K562 (cell line): ENCODE results near the gene CHTF8. TPM values are rescaled to one million over a fixed set of nuclear protein-coding genes. Genes with fewer than 3 reads are reported as not detected.
A peak's percentile ranks its signal among the peaks of the same experiment; 100 is the strongest.

ENCODE experiments used
- ATAC-seq: fragments of 200-7000 bp; cut with Tn5 transposase; 3 replicates; pipeline ENCODE4 v1.9.1; 2020; ENCODE audit warnings: moderate library complexity
- BruUV-seq: library from RNA; stranded (reverse); fragments of 400-500 nt; replicated peaks from 2 replicates; lab custom pipeline; 2021; lab: Mats Ljungman, UMichigan
- CTCF ChIA-PET: fragments of 300-600 bp; formaldehyde crosslinking; extraction: SDS; loops from one replicate; lab custom pipeline; 2021; ENCODE audit warnings: low intra/inter-chr PET ratio; lab: Yijun Ruan, JAX
- POLR2A ChIA-PET: fragments of 300-600, 350-650 bp; sonication (Branson Sonifier 250); formaldehyde crosslinking; extraction: SDS; loops from one replicate; lab custom pipeline; 2021; ENCODE audit warnings: antibody characterized with exemption, inconsistent platforms; lab: Yijun Ruan, JAX
- DNase-seq, 4 experiments: peaks; one replicate each; pipeline versions ENCODE4 v3.0.0 to v3.0.0-alpha.2; 2011 to 2018; ENCODE audit warnings: low spot score in 3 of 4, mixed read lengths in 3 of 4; ENCODE audit errors: extremely low read depth in 1 of 4
- FAIRE-seq: peaks from 2 replicates; lab custom pipeline; 2011; peaks lifted over from hg19 to GRCh38; lab: Jason Lieb, UNC
- H2AFZ ChIP-seq: 2 replicates; pipeline ENCODE4 v1.6.0; 2011; ENCODE audit warnings: low read depth, low read length, control low read depth, inconsistent platforms
- H3K27ac ChIP-seq: fragments of 200-600 bp; 3 replicates; pipeline ENCODE4 v1.8.0; 2011; ENCODE audit warnings: low read depth, mild to moderate bottlenecking, control low read depth, inconsistent platforms, low read length, moderate library complexity, mixed read lengths; ENCODE audit errors: extremely low read depth
- H3K27me3 ChIP-seq, 2 experiments: fragments of 300-600 bp in 1 of 2; 2 replicates in 1 of 2; 3 replicates in 1 of 2; pipeline versions ENCODE4 v1.6.0 to v1.8.0; 2011; ENCODE audit warnings: inconsistent platforms in 2 of 2, low read length in 2 of 2, mild to moderate bottlenecking in 1 of 2, mixed read lengths in 1 of 2, moderate library complexity in 1 of 2; ENCODE audit not compliant: control insufficient read depth in 2 of 2, insufficient read depth in 2 of 2
- H3K36me3 ChIP-seq: fragments of 300-600 bp; 3 replicates; pipeline ENCODE4 v1.8.0; 2011; ENCODE audit warnings: mild to moderate bottlenecking, low read length, inconsistent platforms; ENCODE audit not compliant: control insufficient read depth, insufficient read depth
- H3K4me1 ChIP-seq, 2 experiments: fragments of 200-600 bp in 1 of 2; replicated peaks in 1 of 2; 2 replicates in 1 of 2; 3 replicates in 1 of 2; pipeline versions ENCODE4 v1.5.1 to v1.8.0; 2011; ENCODE audit warnings: inconsistent platforms in 2 of 2, low read length in 2 of 2, mild to moderate bottlenecking in 1 of 2, mixed read lengths in 1 of 2, moderate library complexity in 1 of 2; ENCODE audit not compliant: control insufficient read depth in 2 of 2, insufficient read depth in 2 of 2
- H3K4me2 ChIP-seq: 2 replicates; pipeline ENCODE4 v1.6.1; 2011; ENCODE audit warnings: low read length, control low read depth, inconsistent platforms, mixed read lengths; ENCODE audit not compliant: insufficient read depth
- H3K4me3 ChIP-seq: fragments of 200-600 bp; sonication (generic), shearing (Covaris generic); 2 replicates; pipeline ENCODE4 v1.5.1; 2016; ENCODE audit warnings: control low read depth, inconsistent platforms
- H3K79me2 ChIP-seq: fragments of 200-600 bp; 3 replicates; pipeline ENCODE4 v1.8.0; 2011; ENCODE audit warnings: low read length, inconsistent platforms; ENCODE audit not compliant: control insufficient read depth, insufficient read depth
- H3K9ac ChIP-seq, 2 experiments: 2 replicates each; pipeline versions ENCODE4 v1.6.0 to v1.6.1; 2011; ENCODE audit warnings: low read depth in 2 of 2, low read length in 2 of 2, control low read depth in 1 of 2, inconsistent platforms in 1 of 2, mild to moderate bottlenecking in 1 of 2, mixed read lengths in 1 of 2; ENCODE audit not compliant: insufficient read depth in 1 of 2
- H3K9me1 ChIP-seq: one replicate; pipeline ENCODE4 v1.6.0; 2011; ENCODE audit warnings: inconsistent platforms, mild to moderate bottlenecking, low read length, moderate library complexity; ENCODE audit not compliant: control insufficient read depth, insufficient read depth
- H3K9me3 ChIP-seq: replicated peaks from 2 replicates; pipeline ENCODE4 v1.5.1; 2011; ENCODE audit warnings: low read depth, low read length, inconsistent platforms; ENCODE audit not compliant: control insufficient read depth, insufficient read depth
- H4K20me1 ChIP-seq: replicated peaks from 2 replicates; pipeline ENCODE4 v1.6.1; 2011; ENCODE audit warnings: low read length, inconsistent platforms, mixed read lengths; ENCODE audit not compliant: control insufficient read depth, insufficient read depth
- BCLAF1 ChIP-seq, 2 experiments: fragments of 450-650 bp in 1 of 2; IDR thresholded peaks; 2 replicates each; pipeline ENCODE4 v1.6.1; 2011 to 2017; ENCODE audit warnings: low read depth in 2 of 2, antibody characterized with exemption in 1 of 2, borderline replicate concordance in 1 of 2, low read length in 1 of 2, mild to moderate bottlenecking in 1 of 2, mixed read lengths in 1 of 2; ENCODE audit not compliant: control insufficient read depth in 1 of 2
- BCOR ChIP-seq: fragments of 450-650 bp; IDR thresholded peaks from 2 replicates; pipeline ENCODE4 v1.6.1; 2016
- E2F5 ChIP-seq: sonication (generic); formaldehyde crosslinking; IDR thresholded peaks from 2 replicates; pipeline ENCODE4 v1.8.0; 2022; ENCODE audit warnings: mild to moderate bottlenecking, missing genetic modification reagents
- E2F8 ChIP-seq: fragments of 450-650 bp; IDR thresholded peaks from 2 replicates; pipeline ENCODE4 v1.7.1; 2018; ENCODE audit warnings: mild to moderate bottlenecking, low read depth; ENCODE audit not compliant: partially characterized antibody
- HDGF ChIP-seq: fragments of 450-650 bp; IDR thresholded peaks from 2 replicates; pipeline ENCODE4 v1.6.1; 2016
- MEF2A ChIP-seq: IDR thresholded peaks from 2 replicates; pipeline ENCODE4 v1.6.1; 2011; ENCODE audit warnings: low read depth, mild to moderate bottlenecking, low read length, moderate library complexity; ENCODE audit not compliant: control insufficient read depth
- PML ChIP-seq: IDR thresholded peaks from 2 replicates; pipeline ENCODE4 v1.6.1; 2012; ENCODE audit warnings: low read length, inconsistent platforms
- PRPF4 ChIP-seq: fragments of 200-400 bp; formaldehyde crosslinking; IDR thresholded peaks from one replicate; pipeline ENCODE4 v1.6.1; 2017; ENCODE audit warnings: low read length, low read depth, mild to moderate bottlenecking; ENCODE audit not compliant: insufficient read depth, poor library complexity, severe bottlenecking
- RBM39 ChIP-seq: fragments of 200-400 bp; formaldehyde crosslinking; optimal IDR thresholded peaks from 2 replicates; pipeline ENCODE3; 2018; ENCODE audit warnings: low read depth, low read length
- TAF9B ChIP-seq: fragments of 450-650 bp; IDR thresholded peaks from 2 replicates; pipeline ENCODE4 v1.6.1; 2018; ENCODE audit warnings: mild to moderate bottlenecking; ENCODE audit not compliant: partially characterized antibody
- TOE1 ChIP-seq, 2 experiments: fragments of 450-650 bp in 1 of 2; sonication (generic) in 1 of 2; formaldehyde crosslinking in 1 of 2; IDR thresholded peaks; 2 replicates each; pipeline versions ENCODE4 v1.7.1 to v1.8.0; 2016 to 2022; ENCODE audit warnings: borderline replicate concordance in 2 of 2, mild to moderate bottlenecking in 2 of 2, antibody characterized with exemption in 1 of 2, inconsistent platforms in 1 of 2, low read depth in 1 of 2, missing genetic modification reagents in 1 of 2, moderate library complexity in 1 of 2
- ZNF282 ChIP-seq: sonication (generic); formaldehyde crosslinking; IDR thresholded peaks from 2 replicates; pipeline ENCODE4 v1.8.1; 2023; ENCODE audit warnings: missing genetic modification reagents
- ZNF57 ChIP-seq: fragments of 450-650 bp; formaldehyde crosslinking; IDR thresholded peaks from 2 replicates; pipeline ENCODE4 v1.4.0; 2020; ENCODE audit warnings: mild to moderate bottlenecking, moderate library complexity
- ZNF830 ChIP-seq: fragments of 250-450 bp; sonication (Bioruptor Pico); IDR thresholded peaks from 2 replicates; pipeline ENCODE4 v1.5.0; 2021; ENCODE audit warnings: mild to moderate bottlenecking
- WGBS: fragments of 100-300 bp; shearing (Covaris generic); methylation state at CpG from one replicate; pipeline ENCODE4 v1.1.6; 2016; ENCODE audit warnings: low coverage, mixed read lengths; ENCODE audit not compliant: insufficient coverage; ENCODE audit errors: missing lambda C conversion rate; 5-methylcytosine and 5-hydroxymethylcytosine counted together
- in situ Hi-C: fragments of 300-500 bp; cut with MboI; formaldehyde crosslinking; loops from 4 replicates; pipeline ENCODE4 v1.15.0; 2018; ENCODE audit warnings: inconsistent platforms, mixed read lengths
- intact Hi-C: fragments of 100-400 bp; cut with micrococcal nuclease; formaldehyde crosslinking; loops from 2 replicates; pipeline ENCODE4 v1.14.2; 2022
- polyA plus RNA-seq, 8 experiments: library from polyadenylated mRNA; depleted of rRNA in 4 of 8; stranded (reverse) in 5 of 8; unstranded in 3 of 8; fragments of >200 nt; fragmentation: Nextera tagmentation in 2 of 8; fragmentation: Illumina TruSeq in 1 of 8; extraction: Ambion mirVana in 2 of 8; extraction: Trizol in 1 of 8; gene quantifications; 2 replicates each; pipeline versions ENCODE4 v1.2.1 to v1.2.3, GENCODE V29; 2011 to 2014; ENCODE audit warnings: inconsistent platforms in 1 of 8, missing spikeins in 1 of 8
- total RNA-seq, 7 experiments: library from RNA; depleted of rRNA in 6 of 7; stranded (reverse); fragments of >200 nt in 6 of 7; fragmentation: Illumina TruSeq in 2 of 7; extraction: Trizol in 2 of 7; gene quantifications; 2 replicates each; pipeline versions ENCODE4 v1.2.1 to v1.2.3, GENCODE V29; 2011 to 2021; ENCODE audit warnings: low replicate concordance in 1 of 7

Gene CHTF8
- total and polyA plus RNA-seq, 9 of the 15 experiments (the other 6 are each of a cell fraction or from before 2014, with no cell fraction given): 20.2 to 199 (median 108) TPM

GRCh38 chr16:69131839-69132423 lies 457 bp downstream of the CHTF8 start:
- Histone ChIP-seq H4K20me1 (no peaks in the 10 kb centered on the region; the same call in 1 of the 2 replicates), H3K9ac (peak overlapping the region; percentile 99), H2AFZ (peak overlapping the region; percentile 61), H3K4me3 (peak overlapping the region; percentile 84), H3K4me1 (peaks cover 9 to 17% of the 10 kb centered on the region in 2 experiments; a peak in 3 of 5 replicates), H3K36me3 (peaks cover 67% of the 10 kb centered on the region), H3K9me3 (no peaks in the 10 kb centered on the region), H3K79me2 (peaks cover 93% of the 10 kb centered on the region), H3K27ac (peak overlapping the region; percentile 94), H3K27me3 (no peaks in the 10 kb centered on the region), H3K9me1 (no peaks in the 10 kb centered on the region), H3K4me2 (peak overlapping the region; percentile 94)
- intact Hi-C loops (no loop called here), in situ Hi-C loops (no loop called here)
- CTCF ChIA-PET: interaction anchor here (1.0 kb wide), 1 partner anchor 285 kb away, joined by 3 read pairs; no protein-coding TSS in a partner anchor
- ATAC-seq: peak; percentile 85
- no TSS peak for BruUV-seq
- POLR2A ChIA-PET: interaction anchor here (0.6 to 1.1 kb wide), 4 partner anchors 8 to 286 kb away, joined by 3 read pairs; no protein-coding TSS in a partner anchor
- peak; percentile 93 to 98 (median 96) for DNase-seq
- FAIRE-seq: no peak
- WGBS: 0% methylated on average over 19 of the region's 53 CpGs
- TF ChIP-seq TAF9B (peak; percentile 68), ZNF282 (CRISPR knock-in tag) (peak; percentile 53; the same call in 1 of the 2 replicates), HDGF (no peak), TOE1 (IDR thresholded peaks at IDR 0.05; ENCODE audit: borderline replicate concordance) (peak; percentile 77), TOE1 (CRISPR knock-in tag; IDR thresholded peaks at IDR 0.05; ENCODE audit: borderline replicate concordance, low read depth) (no peak), MEF2A (no peak), BCOR (0 out of 2 replicates have a peak, but pooled peaks have one; percentile 52), PML (peak; percentile 68), ZNF830 (CRISPR knock-in tag) (0 out of 2 replicates have a peak, but pooled peaks have one; percentile 51), E2F8 (peak; percentile 29), RBM39 (peak; percentile 35), E2F5 (CRISPR knock-in tag) (no peak), BCLAF1 (IDR thresholded peaks at IDR 0.05; ENCODE audit: borderline replicate concordance in 1 of 2, control insufficient read depth in 1 of 2, low read depth in 2 of 2, low read length in 1 of 2) (0 out of 4 replicates have a peak, but pooled peaks of 1 of the 2 experiments have one; percentile 54), ZNF57 (CRISPR knock-in tag) (0 out of 2 replicates have a peak, but pooled peaks have one; percentile 44), PRPF4 (peak; percentile 34)
